B cell (primary cell): Measurements from ENCODE around the gene WDR7. TPM values are rescaled to one million over a fixed set of nuclear protein-coding genes. Genes with fewer than 3 reads are reported as not detected.

ENCODE experiments used
- ATAC-seq: fragments of 200-7000 bp; cut with Tn5 transposase; one replicate; pipeline ENCODE4 v1.10.0; 2021; ENCODE audit warnings: low read depth, mild to moderate bottlenecking, moderate number of reproducible peaks, moderate library complexity
- CTCF ChIA-PET: fragments of 350-600 bp; sonication (Branson Sonifier 250); formaldehyde crosslinking; loops from one replicate; lab custom pipeline; 2021; ENCODE audit warnings: antibody characterized with exemption, inconsistent platforms; lab: Charles Lee
- POLR2A ChIA-PET: fragments of 350-600 bp; sonication (Branson Sonifier 250); formaldehyde crosslinking; loops from one replicate; lab custom pipeline; 2021; ENCODE audit warnings: antibody characterized with exemption; lab: Charles Lee
- DNase-seq: peaks from one replicate; pipeline ENCODE4 v3.0.0; 2013
- H2AFZ ChIP-seq: 2 replicates; pipeline ENCODE4 v1.6.1; 2012; ENCODE audit warnings: mild to moderate bottlenecking, low read depth, low read length; ENCODE audit not compliant: insufficient read depth, poor library complexity, severe bottlenecking
- H3K27ac ChIP-seq, 2 donors: 1 replicate in 1 of 2; 2 replicates in 1 of 2; pipeline ENCODE4 v1.5.1; 2012 to 2013; ENCODE audit warnings: low read length in 2 of 2, mild to moderate bottlenecking in 2 of 2, moderate library complexity in 1 of 2
- H3K27me3 ChIP-seq, 4 experiments: fragments of 200-600 bp in 1 of 4; sonication (generic) in 1 of 4; replicated peaks in 1 of 4; 1 replicate in 2 of 4; 2 replicates in 2 of 4; pipeline versions ENCODE4 v1.6.1 to v1.7.0; 2013 to 2016; ENCODE audit warnings: low read length in 3 of 4, mild to moderate bottlenecking in 2 of 4, mixed read lengths in 1 of 4, moderate library complexity in 1 of 4; ENCODE audit not compliant: insufficient read depth in 4 of 4, control insufficient read depth in 3 of 4; ENCODE audit errors: control extremely low read depth in 1 of 4
- H3K36me3 ChIP-seq, 2 experiments: replicated peaks in 1 of 2; 1 replicate in 1 of 2; 2 replicates in 1 of 2; pipeline versions ENCODE4 v1.6.1 to v1.7.1; 2013; ENCODE audit warnings: low read length in 1 of 2; ENCODE audit not compliant: insufficient read depth in 2 of 2, control insufficient read depth in 1 of 2; ENCODE audit errors: control extremely low read depth in 1 of 2, extremely low read depth in 1 of 2
- H3K4me1 ChIP-seq, 2 donors: fragments of 200-600 bp in 1 of 2; sonication (generic) in 1 of 2; 1 replicate in 1 of 2; 2 replicates in 1 of 2; pipeline versions ENCODE4 v1.5.1 to v1.6.1; 2013 to 2017; ENCODE audit warnings: low read length in 2 of 2; ENCODE audit not compliant: control insufficient read depth in 2 of 2, insufficient read depth in 2 of 2
- H3K4me2 ChIP-seq: replicated peaks from 2 replicates; pipeline ENCODE3; 2012; ENCODE audit warnings: mild to moderate bottlenecking, low read depth, low read length; ENCODE audit not compliant: poor library complexity, severe bottlenecking
- H3K4me3 ChIP-seq, 5 experiments: fragments of 200-600 bp in 1 of 5; sonication (generic) in 1 of 5; 1 replicate in 3 of 5; 2 replicates in 2 of 5; pipeline versions ENCODE4 v1.5.1 to v1.7.0; 2011 to 2016; ENCODE audit warnings: low read length in 4 of 5, mild to moderate bottlenecking in 4 of 5, low read depth in 2 of 5, control low read depth in 1 of 5, moderate library complexity in 1 of 5; ENCODE audit not compliant: insufficient read depth in 1 of 5; ENCODE audit errors: control extremely low read depth in 1 of 5, extremely low read depth in 1 of 5
- H3K79me2 ChIP-seq: fragments of 200-600 bp; sonication (generic); one replicate; pipeline ENCODE4 v1.6.0; 2016; ENCODE audit warnings: low read length; ENCODE audit not compliant: control insufficient read depth, insufficient read depth
- H3K9ac ChIP-seq: fragments of 200-600 bp; sonication (generic); 2 replicates; pipeline ENCODE4 v1.6.1; 2017; ENCODE audit warnings: mild to moderate bottlenecking, low read length, moderate library complexity
- H3K9me3 ChIP-seq, 3 donors: one replicate each; pipeline versions ENCODE4 v1.6.1 to v1.7.1; 2013; ENCODE audit warnings: low read length in 2 of 3; ENCODE audit not compliant: control insufficient read depth in 2 of 3, insufficient read depth in 1 of 3; ENCODE audit errors: control extremely low read depth in 1 of 3
- H4K20me1 ChIP-seq: 2 replicates; pipeline ENCODE4 v1.6.0; 2012; ENCODE audit warnings: mild to moderate bottlenecking, low read length; ENCODE audit not compliant: insufficient read depth, control insufficient read depth, poor library complexity, severe bottlenecking
- H3K27ac Mint-ChIP-seq: one replicate; pipeline ENCODE4 v1.8.0; 2021; ENCODE audit warnings: mixed read lengths
- H3K27me3 Mint-ChIP-seq: one replicate; pipeline ENCODE4 v1.8.0; 2021; ENCODE audit warnings: mixed read lengths
- H3K4me1 Mint-ChIP-seq: one replicate; pipeline ENCODE4 v1.8.0; 2021; ENCODE audit warnings: mixed read lengths
- H3K4me3 Mint-ChIP-seq: one replicate; pipeline ENCODE4 v1.8.0; 2021; ENCODE audit warnings: mixed read lengths
- H3K9me3 Mint-ChIP-seq: one replicate; pipeline ENCODE4 v1.8.0; 2022; ENCODE audit warnings: mixed read lengths; ENCODE audit not compliant: insufficient read depth
- EZH2 ChIP-seq: IDR thresholded peaks from 2 replicates; pipeline ENCODE4 v1.6.1; 2012; ENCODE audit warnings: borderline replicate concordance, low read depth, mild to moderate bottlenecking, moderate library complexity, low read length; ENCODE audit not compliant: insufficient read depth, poor library complexity, severe bottlenecking
- WGBS: methylation state at CpG from one replicate; pipeline ENCODE4 v1.1.5; 2013; ENCODE audit warnings: missing lambda C conversion rate; ENCODE audit not compliant: insufficient coverage; 5-methylcytosine and 5-hydroxymethylcytosine counted together
- intact Hi-C: fragments of 100-400 bp; cut with micrococcal nuclease; formaldehyde crosslinking; loops from one replicate; pipeline ENCODE4 v1.10.0; 2022
- polyA plus RNA-seq: library from polyadenylated mRNA; depleted of rRNA; stranded (reverse); fragments of >200 nt; gene quantifications from 2 replicates; pipeline ENCODE4 v1.2.3, GENCODE V29; 2012
- total RNA-seq, 2 donors: library from RNA; stranded (reverse); fragments of 120-200 nt in 1 of 2; gene quantifications; 1 replicate in 1 of 2; 2 replicates in 1 of 2; pipeline versions ENCODE4 v1.2.3 to v1.2.4, GENCODE V29; 2013 to 2022
- TF ChIP-seq, protein P1 (sequence below): fragments of 200-600 bp; IDR thresholded peaks from one replicate; pipeline ENCODE4 v1.8.0; 2022; ENCODE audit warnings: antibody characterized with exemption, mild to moderate bottlenecking

WDR7 gene
- total and polyA plus RNA-seq, 2 donors (not counting 1 experiment from before 2014, with no cell fraction given) = 5.5 to 45.0 TPM

DNA sequence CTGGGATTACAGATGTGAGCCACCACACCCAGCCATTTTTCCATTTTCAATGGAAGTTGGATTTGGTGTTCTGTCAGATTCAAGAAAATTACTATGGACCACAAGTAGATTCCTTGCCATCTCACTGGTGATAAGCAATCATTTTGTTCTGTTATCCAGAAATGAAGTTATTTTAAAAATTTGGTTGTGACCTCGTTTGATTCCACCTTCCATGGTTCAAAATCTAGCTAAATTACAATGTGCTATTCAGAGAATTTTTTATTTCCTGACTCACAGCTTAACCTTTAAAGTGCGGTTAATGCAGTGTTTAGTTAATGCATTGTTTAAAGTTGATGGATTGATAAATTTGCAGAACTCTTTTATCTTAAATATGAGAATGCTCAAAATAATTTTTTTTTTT lies 252.5 kb downstream of the WDR7 start:
- H3K27ac Mint-ChIP-seq = no peak overlapping the region
- POLR2A ChIA-PET = no interaction called here
- intact Hi-C loops = no loop called here
- TF ChIP-seq EZH2 = no peak
- TF ChIP-seq, protein P1, sequence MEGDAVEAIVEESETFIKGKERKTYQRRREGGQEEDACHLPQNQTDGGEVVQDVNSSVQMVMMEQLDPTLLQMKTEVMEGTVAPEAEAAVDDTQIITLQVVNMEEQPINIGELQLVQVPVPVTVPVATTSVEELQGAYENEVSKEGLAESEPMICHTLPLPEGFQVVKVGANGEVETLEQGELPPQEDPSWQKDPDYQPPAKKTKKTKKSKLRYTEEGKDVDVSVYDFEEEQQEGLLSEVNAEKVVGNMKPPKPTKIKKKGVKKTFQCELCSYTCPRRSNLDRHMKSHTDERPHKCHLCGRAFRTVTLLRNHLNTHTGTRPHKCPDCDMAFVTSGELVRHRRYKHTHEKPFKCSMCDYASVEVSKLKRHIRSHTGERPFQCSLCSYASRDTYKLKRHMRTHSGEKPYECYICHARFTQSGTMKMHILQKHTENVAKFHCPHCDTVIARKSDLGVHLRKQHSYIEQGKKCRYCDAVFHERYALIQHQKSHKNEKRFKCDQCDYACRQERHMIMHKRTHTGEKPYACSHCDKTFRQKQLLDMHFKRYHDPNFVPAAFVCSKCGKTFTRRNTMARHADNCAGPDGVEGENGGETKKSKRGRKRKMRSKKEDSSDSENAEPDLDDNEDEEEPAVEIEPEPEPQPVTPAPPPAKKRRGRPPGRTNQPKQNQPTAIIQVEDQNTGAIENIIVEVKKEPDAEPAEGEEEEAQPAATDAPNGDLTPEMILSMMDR = no peak
- H3K4me3 Mint-ChIP-seq = no peak overlapping the region
- Histone ChIP-seq H3K4me1 (no peaks in the 10 kb centered on the region), H3K79me2 (no peaks in the 10 kb centered on the region), H3K9ac (no peak overlapping the region), H2AFZ (no peak overlapping the region), H3K4me3 (no peak overlapping the region), H4K20me1 (no peaks in the 10 kb centered on the region), H3K9me3 (no peaks in the 10 kb centered on the region), H3K36me3 (no peaks in the 10 kb centered on the region), H3K27ac (no peak overlapping the region), H3K4me2 (no peak overlapping the region), H3K27me3 (no peaks in the 10 kb centered on the region)
- DNase-seq (no peak), ATAC-seq (no peak)
- no CpG with 5 or more reads among the region's 2 CpGs for WGBS
- no peaks in the 10 kb centered on the region for H3K9me3 Mint-ChIP-seq
- H3K27me3 Mint-ChIP-seq = no peaks in the 10 kb centered on the region
- no peaks in the 10 kb centered on the region for H3K4me1 Mint-ChIP-seq
- CTCF ChIA-PET = no interaction called here

DNA sequence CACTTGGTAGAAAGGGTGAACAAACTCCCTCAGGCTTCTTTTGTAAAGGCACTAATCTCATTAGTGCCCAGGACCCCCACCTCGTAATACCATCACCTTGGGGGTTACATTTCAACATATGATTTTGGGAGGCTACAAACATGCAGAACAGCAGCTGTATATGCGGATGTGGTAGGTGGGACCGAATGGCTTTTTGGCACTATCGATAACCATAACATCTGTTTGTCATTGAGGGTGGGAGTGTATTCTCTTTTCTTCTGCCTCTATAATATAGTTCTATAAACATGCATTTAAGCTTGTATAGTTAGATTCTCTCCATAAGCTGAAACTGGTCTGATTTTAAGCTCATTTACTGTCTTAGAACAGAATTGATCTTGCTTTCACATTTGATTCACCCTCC lies 256.6 kb downstream of the WDR7 start:
- POLR2A ChIA-PET = no interaction called here
- intact Hi-C loops = no loop called here
- Mint-ChIP-seq H3K27ac (no peak overlapping the region), H3K4me1 (no peaks in the 10 kb centered on the region), H3K27me3 (no peaks in the 10 kb centered on the region), H3K9me3 (no peaks in the 10 kb centered on the region), H3K4me3 (no peak overlapping the region)
- Histone ChIP-seq H3K4me3 (no peak overlapping the region), H3K36me3 (no peaks in the 10 kb centered on the region), H3K4me2 (no peak overlapping the region), H3K4me1 (no peaks in the 10 kb centered on the region), H3K27me3 (no peaks in the 10 kb centered on the region), H2AFZ (no peak overlapping the region), H3K9ac (no peak overlapping the region), H3K27ac (no peak overlapping the region), H3K9me3 (no peaks in the 10 kb centered on the region), H4K20me1 (no peaks in the 10 kb centered on the region), H3K79me2 (no peaks in the 10 kb centered on the region)
- TF ChIP-seq, protein P1 = no peak
- TF ChIP-seq EZH2 = no peak
- CTCF ChIA-PET = no interaction called here
- ATAC-seq (no peak), DNase-seq (no peak)
- no CpG with 5 or more reads among the region's 4 CpGs for WGBS
